B cell (primary cell): ENCODE data around the gene CNOT6. TPM values are rescaled to one million over a fixed set of nuclear protein-coding genes. Genes with fewer than 3 reads are reported as not detected.

Experiments used
- ATAC-seq: fragments of 200-7000 bp; cut with Tn5 transposase; one replicate; pipeline ENCODE4 v1.10.0; 2021; ENCODE audit warnings: low read depth, mild to moderate bottlenecking, moderate number of reproducible peaks, moderate library complexity
- CTCF ChIA-PET: fragments of 350-600 bp; sonication (Branson Sonifier 250); formaldehyde crosslinking; loops from one replicate; lab custom pipeline; 2021; ENCODE audit warnings: antibody characterized with exemption, inconsistent platforms; lab: Charles Lee
- POLR2A ChIA-PET: fragments of 350-600 bp; sonication (Branson Sonifier 250); formaldehyde crosslinking; loops from one replicate; lab custom pipeline; 2021; ENCODE audit warnings: antibody characterized with exemption; lab: Charles Lee
- DNase-seq: peaks from one replicate; pipeline ENCODE4 v3.0.0; 2013
- H2AFZ ChIP-seq: 2 replicates; pipeline ENCODE4 v1.6.1; 2012; ENCODE audit warnings: mild to moderate bottlenecking, low read depth, low read length; ENCODE audit not compliant: insufficient read depth, poor library complexity, severe bottlenecking
- H3K27ac ChIP-seq, 2 donors: 1 replicate in 1 of 2; 2 replicates in 1 of 2; pipeline ENCODE4 v1.5.1; 2012 to 2013; ENCODE audit warnings: low read length in 2 of 2, mild to moderate bottlenecking in 2 of 2, moderate library complexity in 1 of 2
- H3K27me3 ChIP-seq, 4 experiments: fragments of 200-600 bp in 1 of 4; sonication (generic) in 1 of 4; replicated peaks in 1 of 4; 1 replicate in 2 of 4; 2 replicates in 2 of 4; pipeline versions ENCODE4 v1.6.1 to v1.7.0; 2013 to 2016; ENCODE audit warnings: low read length in 3 of 4, mild to moderate bottlenecking in 2 of 4, mixed read lengths in 1 of 4, moderate library complexity in 1 of 4; ENCODE audit not compliant: insufficient read depth in 4 of 4, control insufficient read depth in 3 of 4; ENCODE audit errors: control extremely low read depth in 1 of 4
- H3K36me3 ChIP-seq, 2 experiments: replicated peaks in 1 of 2; 1 replicate in 1 of 2; 2 replicates in 1 of 2; pipeline versions ENCODE4 v1.6.1 to v1.7.1; 2013; ENCODE audit warnings: low read length in 1 of 2; ENCODE audit not compliant: insufficient read depth in 2 of 2, control insufficient read depth in 1 of 2; ENCODE audit errors: control extremely low read depth in 1 of 2, extremely low read depth in 1 of 2
- H3K4me1 ChIP-seq, 2 donors: fragments of 200-600 bp in 1 of 2; sonication (generic) in 1 of 2; 1 replicate in 1 of 2; 2 replicates in 1 of 2; pipeline versions ENCODE4 v1.5.1 to v1.6.1; 2013 to 2017; ENCODE audit warnings: low read length in 2 of 2; ENCODE audit not compliant: control insufficient read depth in 2 of 2, insufficient read depth in 2 of 2
- H3K4me2 ChIP-seq: replicated peaks from 2 replicates; pipeline ENCODE3; 2012; ENCODE audit warnings: mild to moderate bottlenecking, low read depth, low read length; ENCODE audit not compliant: poor library complexity, severe bottlenecking
- H3K4me3 ChIP-seq, 5 experiments: fragments of 200-600 bp in 1 of 5; sonication (generic) in 1 of 5; 1 replicate in 3 of 5; 2 replicates in 2 of 5; pipeline versions ENCODE4 v1.5.1 to v1.7.0; 2011 to 2016; ENCODE audit warnings: low read length in 4 of 5, mild to moderate bottlenecking in 4 of 5, low read depth in 2 of 5, control low read depth in 1 of 5, moderate library complexity in 1 of 5; ENCODE audit not compliant: insufficient read depth in 1 of 5; ENCODE audit errors: control extremely low read depth in 1 of 5, extremely low read depth in 1 of 5
- H3K79me2 ChIP-seq: fragments of 200-600 bp; sonication (generic); one replicate; pipeline ENCODE4 v1.6.0; 2016; ENCODE audit warnings: low read length; ENCODE audit not compliant: control insufficient read depth, insufficient read depth
- H3K9ac ChIP-seq: fragments of 200-600 bp; sonication (generic); 2 replicates; pipeline ENCODE4 v1.6.1; 2017; ENCODE audit warnings: mild to moderate bottlenecking, low read length, moderate library complexity
- H3K9me3 ChIP-seq, 3 donors: one replicate each; pipeline versions ENCODE4 v1.6.1 to v1.7.1; 2013; ENCODE audit warnings: low read length in 2 of 3; ENCODE audit not compliant: control insufficient read depth in 2 of 3, insufficient read depth in 1 of 3; ENCODE audit errors: control extremely low read depth in 1 of 3
- H4K20me1 ChIP-seq: 2 replicates; pipeline ENCODE4 v1.6.0; 2012; ENCODE audit warnings: mild to moderate bottlenecking, low read length; ENCODE audit not compliant: insufficient read depth, control insufficient read depth, poor library complexity, severe bottlenecking
- H3K27ac Mint-ChIP-seq: one replicate; pipeline ENCODE4 v1.8.0; 2021; ENCODE audit warnings: mixed read lengths
- H3K27me3 Mint-ChIP-seq: one replicate; pipeline ENCODE4 v1.8.0; 2021; ENCODE audit warnings: mixed read lengths
- H3K4me1 Mint-ChIP-seq: one replicate; pipeline ENCODE4 v1.8.0; 2021; ENCODE audit warnings: mixed read lengths
- H3K4me3 Mint-ChIP-seq: one replicate; pipeline ENCODE4 v1.8.0; 2021; ENCODE audit warnings: mixed read lengths
- H3K9me3 Mint-ChIP-seq: one replicate; pipeline ENCODE4 v1.8.0; 2022; ENCODE audit warnings: mixed read lengths; ENCODE audit not compliant: insufficient read depth
- EZH2 ChIP-seq: IDR thresholded peaks from 2 replicates; pipeline ENCODE4 v1.6.1; 2012; ENCODE audit warnings: borderline replicate concordance, low read depth, mild to moderate bottlenecking, moderate library complexity, low read length; ENCODE audit not compliant: insufficient read depth, poor library complexity, severe bottlenecking
- WGBS: methylation state at CpG from one replicate; pipeline ENCODE4 v1.1.5; 2013; ENCODE audit warnings: missing lambda C conversion rate; ENCODE audit not compliant: insufficient coverage; 5-methylcytosine and 5-hydroxymethylcytosine counted together
- intact Hi-C: fragments of 100-400 bp; cut with micrococcal nuclease; formaldehyde crosslinking; loops from one replicate; pipeline ENCODE4 v1.10.0; 2022
- polyA plus RNA-seq: library from polyadenylated mRNA; depleted of rRNA; stranded (reverse); fragments of >200 nt; gene quantifications from 2 replicates; pipeline ENCODE4 v1.2.3, GENCODE V29; 2012
- total RNA-seq, 2 donors: library from RNA; stranded (reverse); fragments of 120-200 nt in 1 of 2; gene quantifications; 1 replicate in 1 of 2; 2 replicates in 1 of 2; pipeline versions ENCODE4 v1.2.3 to v1.2.4, GENCODE V29; 2013 to 2022
- TF ChIP-seq, protein P1 (sequence below): fragments of 200-600 bp; IDR thresholded peaks from one replicate; pipeline ENCODE4 v1.8.0; 2022; ENCODE audit warnings: antibody characterized with exemption, mild to moderate bottlenecking

The CNOT6 gene
- total and polyA plus RNA-seq, 2 donors (not counting 1 experiment from before 2014, with no cell fraction given) = 4.3 to 31.1 TPM

DNA sequence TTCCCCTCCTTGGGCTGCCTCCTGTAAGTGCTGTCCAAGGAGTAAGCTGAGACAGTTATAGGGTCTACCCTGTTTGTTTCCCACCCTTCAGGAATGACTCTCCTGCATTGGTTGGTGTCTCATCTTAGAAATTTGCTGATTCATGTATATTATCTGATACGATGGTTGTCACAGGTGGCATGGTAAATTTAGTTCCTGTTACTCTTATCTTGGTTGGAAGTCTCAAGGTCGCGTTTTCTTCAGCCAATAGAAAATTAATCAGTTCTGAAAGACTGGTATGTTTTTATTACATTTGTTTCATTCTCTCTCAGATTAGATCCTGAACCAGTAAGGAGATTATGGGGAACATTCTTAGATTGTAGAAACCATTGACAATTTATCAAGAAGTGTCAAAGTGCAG is 54.4 kb downstream of the CNOT6 start:
- Histone ChIP-seq H3K4me2 (no peak overlapping the region), H3K27ac (no peak overlapping the region), H2AFZ (no peak overlapping the region), H3K4me3 (no peak overlapping the region), H4K20me1 (no peaks in the 10 kb centered on the region), H3K4me1 (no peaks in the 10 kb centered on the region), H3K9me3 (no peaks in the 10 kb centered on the region), H3K9ac (no peak overlapping the region), H3K79me2 (peaks cover 45% of the 10 kb centered on the region), H3K27me3 (no peaks in the 10 kb centered on the region), H3K36me3 (peaks cover 9 to 29% of the 10 kb centered on the region in 2 experiments)
- Mint-ChIP-seq H3K4me3 (no peak overlapping the region), H3K9me3 (no peaks in the 10 kb centered on the region), H3K4me1 (peaks cover 9% of the 10 kb centered on the region), H3K27ac (no peak overlapping the region), H3K27me3 (no peaks in the 10 kb centered on the region)
- intact Hi-C loops = no loop called here
- ATAC-seq = no peak
- POLR2A ChIA-PET = no interaction called here
- no peak for TF ChIP-seq EZH2
- TF ChIP-seq, protein P1, sequence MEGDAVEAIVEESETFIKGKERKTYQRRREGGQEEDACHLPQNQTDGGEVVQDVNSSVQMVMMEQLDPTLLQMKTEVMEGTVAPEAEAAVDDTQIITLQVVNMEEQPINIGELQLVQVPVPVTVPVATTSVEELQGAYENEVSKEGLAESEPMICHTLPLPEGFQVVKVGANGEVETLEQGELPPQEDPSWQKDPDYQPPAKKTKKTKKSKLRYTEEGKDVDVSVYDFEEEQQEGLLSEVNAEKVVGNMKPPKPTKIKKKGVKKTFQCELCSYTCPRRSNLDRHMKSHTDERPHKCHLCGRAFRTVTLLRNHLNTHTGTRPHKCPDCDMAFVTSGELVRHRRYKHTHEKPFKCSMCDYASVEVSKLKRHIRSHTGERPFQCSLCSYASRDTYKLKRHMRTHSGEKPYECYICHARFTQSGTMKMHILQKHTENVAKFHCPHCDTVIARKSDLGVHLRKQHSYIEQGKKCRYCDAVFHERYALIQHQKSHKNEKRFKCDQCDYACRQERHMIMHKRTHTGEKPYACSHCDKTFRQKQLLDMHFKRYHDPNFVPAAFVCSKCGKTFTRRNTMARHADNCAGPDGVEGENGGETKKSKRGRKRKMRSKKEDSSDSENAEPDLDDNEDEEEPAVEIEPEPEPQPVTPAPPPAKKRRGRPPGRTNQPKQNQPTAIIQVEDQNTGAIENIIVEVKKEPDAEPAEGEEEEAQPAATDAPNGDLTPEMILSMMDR = no peak
- no peak for DNase-seq
- WGBS = no CpG with 5 or more reads among the region's 3 CpGs
- CTCF ChIA-PET = no interaction called here

DNA sequence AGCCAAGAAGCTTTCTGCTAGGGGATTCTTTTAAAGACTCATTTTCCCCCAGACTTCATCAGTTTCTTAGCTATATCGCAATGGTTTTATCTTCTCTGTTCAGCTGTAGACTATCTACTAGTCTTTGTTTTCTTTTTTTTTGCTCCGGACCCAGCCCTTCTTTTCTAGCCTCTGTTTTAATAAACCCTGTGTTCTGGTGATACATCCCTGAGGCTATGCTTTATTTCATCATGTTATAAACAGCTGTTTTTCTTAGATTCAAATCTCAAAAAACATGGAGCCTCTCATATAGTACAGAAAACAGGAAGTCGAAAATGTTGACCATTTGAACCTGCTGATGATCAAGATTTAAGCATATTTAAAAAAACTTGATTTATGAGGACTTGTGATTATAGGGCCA is 59.4 kb downstream of the CNOT6 start:
- no peak overlapping the region for H3K27ac ChIP-seq
- peaks cover 10 to 33% of the 10 kb centered on the region in 2 experiments for H3K36me3 ChIP-seq
- no peak overlapping the region for H3K4me3 Mint-ChIP-seq
- DNase-seq (no peak), ATAC-seq (no peak)
- H3K27ac Mint-ChIP-seq = no peak overlapping the region
- no CpG with 5 or more reads among the region's 3 CpGs for WGBS
- no peaks in the 10 kb centered on the region for H3K4me1 ChIP-seq
- H3K79me2 ChIP-seq = peaks cover 29% of the 10 kb centered on the region
- H4K20me1 ChIP-seq = peaks cover 9% of the 10 kb centered on the region
- TF ChIP-seq EZH2 = no peak
- TF ChIP-seq, protein P1 = no peak
- H3K9ac ChIP-seq = no peak overlapping the region
- no peak overlapping the region for H2AFZ ChIP-seq
- no peak overlapping the region for H3K4me2 ChIP-seq
- intact Hi-C loops = no loop called here
- ChIA-PET CTCF (no interaction called here), POLR2A (no interaction called here)
- H3K27me3 Mint-ChIP-seq = no peaks in the 10 kb centered on the region
- H3K9me3 ChIP-seq = no peaks in the 10 kb centered on the region
- H3K4me3 ChIP-seq = no peak overlapping the region
- peaks cover 3% of the 10 kb centered on the region for H3K4me1 Mint-ChIP-seq
- H3K9me3 Mint-ChIP-seq = no peaks in the 10 kb centered on the region
- H3K27me3 ChIP-seq = no peaks in the 10 kb centered on the region
